Measurements from ENCODE around the gene ELK4. TPM values are rescaled to one million over a fixed set of nuclear protein-coding genes. Genes with fewer than 3 reads are reported as not detected.

ELK4 gene
- total and polyA plus RNA-seq, 2 of the 4 experiments (the other 2 are of a cell fraction) = 4.6 to 11.3 TPM

DNA sequence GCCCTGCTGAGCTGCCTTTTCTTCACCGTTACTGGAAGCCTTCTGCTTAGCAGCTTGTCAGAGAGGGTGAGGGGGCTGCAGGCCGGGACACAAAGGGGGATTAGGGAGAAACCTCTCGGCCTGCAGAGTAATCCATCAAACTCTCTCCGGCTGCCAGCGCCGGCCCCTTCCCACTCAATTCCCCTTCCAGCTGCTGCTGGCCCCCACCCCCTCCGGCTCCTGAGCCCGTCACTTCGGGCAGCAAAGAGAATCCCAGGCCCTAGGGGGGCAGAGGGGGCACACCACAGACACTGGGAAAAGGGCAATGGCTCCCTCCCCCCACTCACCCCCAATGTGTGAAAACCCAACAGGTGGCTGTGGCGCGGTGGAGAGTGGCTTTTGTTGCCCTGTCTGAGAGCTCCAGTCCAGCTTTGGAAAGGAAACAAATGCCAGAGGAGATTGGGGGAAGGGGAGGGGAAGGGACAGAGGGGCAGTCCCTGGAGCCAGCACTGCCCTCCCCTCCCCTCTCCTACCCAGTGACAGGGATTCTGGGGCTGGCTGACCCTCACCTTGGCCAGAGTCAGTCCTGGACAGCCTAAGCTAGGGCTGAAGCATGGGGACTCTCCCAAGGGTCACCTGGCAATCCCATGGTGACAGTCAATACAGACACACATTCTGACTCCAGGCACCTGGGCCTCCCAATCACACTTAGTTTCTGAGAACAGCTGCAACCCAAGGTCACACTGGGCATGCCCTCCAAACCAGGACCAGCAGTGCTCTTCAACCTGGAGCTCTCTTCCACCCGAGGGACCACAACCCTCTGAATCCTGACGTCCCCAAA is 39.0 kb upstream of the ELK4 start:
- Histone ChIP-seq H3K27ac (ENCODE audit: insufficient read depth, low read length) (no peak overlapping the region), H2BK5ac (ENCODE audit: low read depth, low read length, poor library complexity, severe bottlenecking) (no peak overlapping the region), H3K27me3 (ENCODE audit: control insufficient read depth, insufficient read depth, low read length) (no peaks in the 10 kb centered on the region), H3K36me3 (ENCODE audit: control insufficient read depth, insufficient read depth, low read length) (no peaks in the 10 kb centered on the region), H4K5ac (ENCODE audit: low read depth, low read length) (no peak overlapping the region), H3K56ac (ENCODE audit: extremely low read depth, insufficient read depth, low read length) (no peak overlapping the region), H2AK5ac (ENCODE audit: low read depth, low read length) (no peak overlapping the region), H3K4me2 (ENCODE audit: low read depth, low read length) (no peak overlapping the region), H2BK15ac (ENCODE audit: low read depth, low read length) (no peak overlapping the region), H3K9me1 (ENCODE audit: insufficient read depth, low read length) (no peaks in the 10 kb centered on the region; the same call in 1 of the 2 replicates), H4K20me1 (ENCODE audit: insufficient read depth, low read length) (no peaks in the 10 kb centered on the region), H3K9me3 (ENCODE audit: control insufficient read depth, insufficient read depth, low read length) (no peaks in the 10 kb centered on the region), H3K79me1 (ENCODE audit: low read depth in 1 of 2, low read length in 2 of 2) (0 out of 4 replicates have a peak, but pooled peaks cover 0 to 2% of the 10 kb centered on the region in 2 experiments), H3K23ac (ENCODE audit: low read depth, low read length) (no peak overlapping the region), H2AFZ (replicated peaks; ENCODE audit: low read length, poor library complexity) (peak overlapping the region; percentile 38), H3K4ac (ENCODE audit: low read depth, low read length) (no peak overlapping the region), H2BK120ac (ENCODE audit: low read depth, low read length) (no peak overlapping the region), H3K18ac (ENCODE audit: low read depth, low read length) (no peak overlapping the region), H4K8ac (ENCODE audit: low read depth in 2 of 2, low read length in 2 of 2) (no peak overlapping the region), H3K9ac (ENCODE audit: low read depth, low read length) (no peak overlapping the region), H3K4me1 (ENCODE audit: control insufficient read depth, insufficient read depth, low read length) (peaks cover 4% of the 10 kb centered on the region; the same call in 1 of the 2 replicates), H2AK9ac (replicated peaks; ENCODE audit: low read depth, low read length, poor library complexity) (peak overlapping the region; percentile 25), H2BK20ac (ENCODE audit: low read depth, low read length) (no peak overlapping the region), H3K14ac (replicated peaks; ENCODE audit: low read depth, low read length) (no peak overlapping the region; the same call in 1 of the 2 replicates), H3K4me3 (ENCODE audit: insufficient read depth, low read depth, low read length) (no peak overlapping the region), H4K91ac (ENCODE audit: insufficient read depth, low read depth, low read length) (no peak overlapping the region)
- ATAC-seq (ENCODE audit: low read depth) (no peak), DNase-seq (no peak)
- no peak for TF ChIP-seq RFX5 (IDR thresholded peaks at IDR 0.05; ENCODE audit: low read depth, low read length)
- ChIA-PET CTCF (interaction anchor here (0.9 to 1.1 kb wide), 2 partner anchors 12 to 13 kb away, joined by 3 to 5 read pairs; no protein-coding TSS in a partner anchor), POLR2A (ENCODE audit: unreplicated experiment) (interaction anchor here (0.7 kb wide), 1 partner anchor 75 kb away, joined by 5 read pairs; no protein-coding TSS in a partner anchor)
- intact Hi-C loops (cut with micrococcal nuclease) = no loop called here
- in situ Hi-C loops (cut with MboI; ENCODE audit: low sequenced_read_pairs) = loop anchor here (25.0 kb wide), 2 partner anchors 241 to 441 kb away; partner anchors contain the start of gene AVPR1B
- BruUV-seq (replicated peaks) = no TSS peak
- dilution Hi-C loops (cut with HindIII; ENCODE audit: low sequenced_read_pairs, unreplicated experiment) = no loop called here
- 87% methylated on average over 2 of the region's 13 CpGs; no CpG with 5 or more reads in 1 of the 2 experiments for WGBS, 2 experiments (ENCODE audit: extremely low coverage in 2 of 2, insufficient read length in 1 of 2)
